Measurements from ENCODE around the gene KIF3B. TPM values are rescaled to one million over a fixed set of nuclear protein-coding genes. Genes with fewer than 3 reads are reported as not detected.

The KIF3B gene
- total RNA-seq, 1 experiment from 2014 or later: 49.0 TPM

DNA sequence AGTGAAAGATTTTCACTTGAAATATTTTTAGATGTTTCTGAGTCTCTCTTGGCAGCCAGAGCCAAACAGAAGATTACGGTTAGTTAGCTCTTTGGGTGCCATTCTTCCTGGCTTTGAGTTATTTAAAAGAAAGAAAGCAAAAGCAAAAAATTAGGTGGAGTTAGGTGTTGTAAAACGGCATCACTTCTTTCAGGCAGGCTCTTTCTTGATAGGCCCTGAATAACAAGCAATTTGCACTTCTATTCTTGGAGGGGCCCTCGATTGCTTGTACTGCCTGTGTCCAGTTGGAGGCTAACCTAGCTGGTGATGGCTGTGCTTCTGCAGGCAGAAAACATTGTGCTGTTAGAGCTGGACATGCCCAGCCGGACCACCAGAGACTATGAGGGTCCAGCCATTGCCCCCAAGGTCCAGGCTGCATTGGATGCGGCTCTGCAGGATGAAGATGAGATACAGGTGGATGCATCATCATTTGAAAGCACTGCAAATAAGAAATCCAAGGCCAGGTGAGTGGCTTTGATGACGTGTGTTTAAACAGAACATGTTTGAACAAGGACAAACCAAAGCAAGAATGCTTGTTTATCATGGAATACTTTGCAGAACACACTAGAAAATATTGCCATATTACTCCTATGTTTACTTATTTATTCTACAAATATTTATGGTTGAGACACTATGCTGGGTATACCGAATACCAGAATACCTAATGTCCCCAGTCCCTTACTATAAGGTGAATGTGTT is 52.5 kb downstream of the KIF3B start:
- Histone ChIP-seq H3K4me3 (ENCODE audit: low read depth, low read length) (no peak overlapping the region), H3K27me3 (replicated peaks; ENCODE audit: control insufficient read depth, insufficient read depth, low read length) (no peaks in the 10 kb centered on the region), H3K36me3 (ENCODE audit: control insufficient read depth, insufficient read depth, low read length) (peaks cover 11% of the 10 kb centered on the region), H3K9me3 (no peaks in the 10 kb centered on the region), H3K4me1 (peaks cover 42% of the 10 kb centered on the region)
- Mint-ChIP-seq H3K4me1 (ENCODE audit: low read depth, unreplicated experiment) (peaks cover 21% of the 10 kb centered on the region), H3K27ac (ENCODE audit: unreplicated experiment) (no peak overlapping the region), H3K27me3 (ENCODE audit: insufficient read depth, unreplicated experiment) (no peaks in the 10 kb centered on the region), H3K9me3 (ENCODE audit: unreplicated experiment) (no peaks in the 10 kb centered on the region), H3K36me3 (ENCODE audit: insufficient read depth, unreplicated experiment) (peaks cover 56% of the 10 kb centered on the region), H3K4me3 (ENCODE audit: unreplicated experiment) (no peak overlapping the region)
- TF ChIP-seq, protein P1, sequence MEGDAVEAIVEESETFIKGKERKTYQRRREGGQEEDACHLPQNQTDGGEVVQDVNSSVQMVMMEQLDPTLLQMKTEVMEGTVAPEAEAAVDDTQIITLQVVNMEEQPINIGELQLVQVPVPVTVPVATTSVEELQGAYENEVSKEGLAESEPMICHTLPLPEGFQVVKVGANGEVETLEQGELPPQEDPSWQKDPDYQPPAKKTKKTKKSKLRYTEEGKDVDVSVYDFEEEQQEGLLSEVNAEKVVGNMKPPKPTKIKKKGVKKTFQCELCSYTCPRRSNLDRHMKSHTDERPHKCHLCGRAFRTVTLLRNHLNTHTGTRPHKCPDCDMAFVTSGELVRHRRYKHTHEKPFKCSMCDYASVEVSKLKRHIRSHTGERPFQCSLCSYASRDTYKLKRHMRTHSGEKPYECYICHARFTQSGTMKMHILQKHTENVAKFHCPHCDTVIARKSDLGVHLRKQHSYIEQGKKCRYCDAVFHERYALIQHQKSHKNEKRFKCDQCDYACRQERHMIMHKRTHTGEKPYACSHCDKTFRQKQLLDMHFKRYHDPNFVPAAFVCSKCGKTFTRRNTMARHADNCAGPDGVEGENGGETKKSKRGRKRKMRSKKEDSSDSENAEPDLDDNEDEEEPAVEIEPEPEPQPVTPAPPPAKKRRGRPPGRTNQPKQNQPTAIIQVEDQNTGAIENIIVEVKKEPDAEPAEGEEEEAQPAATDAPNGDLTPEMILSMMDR (IDR thresholded peaks at IDR 0.05; ENCODE audit: insufficient read depth in 1 of 2, low read depth in 1 of 2, low read length in 1 of 2, severe bottlenecking in 1 of 2, unreplicated experiment in 1 of 2): no peak
- DNase-seq: peak in 1 of 2 experiments; percentile 37
- ChIA-PET CTCF (no interaction called here), POLR2A (no interaction called here)
- intact Hi-C loops (cut with micrococcal nuclease; ENCODE audit: unreplicated experiment): loop anchor here (5.0 kb wide), 1 partner anchor 123 kb away; the partner anchor contains the start of genes PLAGL2 and POFUT1
- no TSS peak for BruUV-seq (replicated peaks)

DNA sequence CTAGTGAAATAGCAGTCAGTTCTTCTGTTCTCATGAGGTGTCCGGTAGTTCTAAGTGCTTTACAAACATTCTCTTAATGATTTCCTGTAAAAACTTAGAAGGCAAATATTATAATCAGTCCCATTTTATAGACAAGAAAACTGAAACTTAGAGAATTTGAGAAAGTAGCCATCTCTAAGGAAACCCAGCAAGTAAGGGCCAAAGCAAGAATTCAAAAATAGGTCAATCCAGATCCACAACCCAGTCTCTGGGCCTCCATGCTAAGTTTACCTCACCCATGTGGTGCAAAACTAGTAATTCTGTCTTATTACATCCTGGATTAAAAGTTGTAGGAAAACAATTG is 53.1 kb downstream of the KIF3B start:
- H3K27me3 Mint-ChIP-seq (ENCODE audit: insufficient read depth, unreplicated experiment): no peaks in the 10 kb centered on the region
- no peaks in the 10 kb centered on the region for H3K27me3 ChIP-seq (replicated peaks; ENCODE audit: control insufficient read depth, insufficient read depth, low read length)
- no peak overlapping the region for H3K4me3 ChIP-seq (ENCODE audit: low read depth, low read length)
- ChIA-PET CTCF (no interaction called here), POLR2A (no interaction called here)
- H3K36me3 ChIP-seq (ENCODE audit: control insufficient read depth, insufficient read depth, low read length): peaks cover 11% of the 10 kb centered on the region
- H3K4me1 Mint-ChIP-seq (ENCODE audit: low read depth, unreplicated experiment): peaks cover 21% of the 10 kb centered on the region
- H3K9me3 ChIP-seq: no peaks in the 10 kb centered on the region
- peaks cover 56% of the 10 kb centered on the region for H3K36me3 Mint-ChIP-seq (ENCODE audit: insufficient read depth, unreplicated experiment)
- no TSS peak for BruUV-seq (replicated peaks)
- no peak overlapping the region for H3K27ac Mint-ChIP-seq (ENCODE audit: unreplicated experiment)
- peaks cover 38% of the 10 kb centered on the region for H3K4me1 ChIP-seq
- no peak overlapping the region for H3K4me3 Mint-ChIP-seq (ENCODE audit: unreplicated experiment)
- intact Hi-C loops (cut with micrococcal nuclease; ENCODE audit: unreplicated experiment): no loop called here
- no peak for DNase-seq
- H3K9me3 Mint-ChIP-seq (ENCODE audit: unreplicated experiment): no peaks in the 10 kb centered on the region
- TF ChIP-seq, protein P1 (IDR thresholded peaks at IDR 0.05; ENCODE audit: insufficient read depth in 1 of 2, low read depth in 1 of 2, low read length in 1 of 2, severe bottlenecking in 1 of 2, unreplicated experiment in 1 of 2): no peak

DNA sequence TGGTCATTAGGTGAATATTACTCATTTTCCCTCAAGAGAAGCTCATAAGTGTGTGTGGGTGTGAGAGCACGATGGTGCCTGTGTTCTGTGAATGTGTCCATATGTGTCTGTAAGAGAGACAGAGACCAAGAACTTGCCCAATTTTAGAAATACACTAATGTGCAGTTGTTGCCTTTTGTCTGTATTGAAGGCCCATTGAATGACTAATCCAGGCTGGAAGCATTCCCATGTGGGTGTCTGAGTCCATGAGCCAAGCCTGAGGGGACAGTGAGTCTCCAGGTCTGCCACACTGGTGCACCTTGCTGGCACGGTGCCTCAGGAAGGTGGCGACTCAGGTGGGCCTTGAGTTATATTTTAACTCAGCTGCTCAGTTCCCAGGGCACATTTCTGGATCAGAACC is 55.2 kb downstream of the KIF3B start:
- ChIA-PET CTCF (no interaction called here), POLR2A (interaction anchor here (0.5 kb wide), 1 partner anchor 26 kb away, joined by 4 read pairs; no protein-coding TSS in a partner anchor)
- DNase-seq: no peak
- H3K4me1 Mint-ChIP-seq (ENCODE audit: low read depth, unreplicated experiment): peaks cover 9% of the 10 kb centered on the region
- TF ChIP-seq, protein P1 (IDR thresholded peaks at IDR 0.05; ENCODE audit: insufficient read depth in 1 of 2, low read depth in 1 of 2, low read length in 1 of 2, severe bottlenecking in 1 of 2, unreplicated experiment in 1 of 2): no peak
- Histone ChIP-seq H3K4me3 (ENCODE audit: low read depth, low read length) (no peak overlapping the region), H3K27me3 (replicated peaks; ENCODE audit: control insufficient read depth, insufficient read depth, low read length) (no peaks in the 10 kb centered on the region), H3K4me1 (peaks cover 22% of the 10 kb centered on the region), H3K36me3 (ENCODE audit: control insufficient read depth, insufficient read depth, low read length) (peaks cover 11% of the 10 kb centered on the region), H3K9me3 (no peaks in the 10 kb centered on the region)
- BruUV-seq (replicated peaks): no TSS peak
- H3K27me3 Mint-ChIP-seq (ENCODE audit: insufficient read depth, unreplicated experiment): no peaks in the 10 kb centered on the region
- no peak overlapping the region for H3K27ac Mint-ChIP-seq (ENCODE audit: unreplicated experiment)
- H3K4me3 Mint-ChIP-seq (ENCODE audit: unreplicated experiment): no peak overlapping the region
- no peaks in the 10 kb centered on the region for H3K9me3 Mint-ChIP-seq (ENCODE audit: unreplicated experiment)
- peaks cover 41% of the 10 kb centered on the region for H3K36me3 Mint-ChIP-seq (ENCODE audit: insufficient read depth, unreplicated experiment)
- intact Hi-C loops (cut with micrococcal nuclease; ENCODE audit: unreplicated experiment): no loop called here
